Thoracic aorta (tissue), 2 donors: ENCODE measurements around the gene NAALADL2. TPM values are rescaled to one million over a fixed set of nuclear protein-coding genes. Genes with fewer than 3 reads are reported as not detected.

Source experiments
- ATAC-seq: fragments of 150-250 bp; one replicate; pipeline ENCODE4 v1.8.0; 2017; ENCODE audit warnings: low read depth; ENCODE audit not compliant: insufficient number of reproducible peaks, low FRiP score
- DNase-seq: peaks from one replicate; pipeline ENCODE4 v3.0.0-alpha.2; 2020; ENCODE audit warnings: low spot score
- H3K27ac ChIP-seq, 2 donors: fragments of 200-600 bp; sonication (generic); 1 replicate in 1 of 2; 2 replicates in 1 of 2; pipeline ENCODE4 v1.5.1; 2016; ENCODE audit warnings: mild to moderate bottlenecking in 2 of 2, moderate library complexity in 2 of 2
- H3K27me3 ChIP-seq: fragments of 200-600 bp; sonication (generic); replicated peaks from 2 replicates; pipeline ENCODE4 v1.6.0; 2016; ENCODE audit warnings: mild to moderate bottlenecking; ENCODE audit not compliant: insufficient read depth
- H3K36me3 ChIP-seq: fragments of 200-600 bp; sonication (generic); one replicate; pipeline ENCODE4 v1.5.1; 2016
- H3K4me1 ChIP-seq, 2 donors: fragments of 200-600 bp; sonication (generic); 1 replicate in 1 of 2; 2 replicates in 1 of 2; pipeline versions ENCODE4 v1.5.1 to v1.6.0; 2016; ENCODE audit warnings: low read depth in 2 of 2, mild to moderate bottlenecking in 1 of 2; ENCODE audit not compliant: control insufficient read depth in 1 of 2
- H3K4me3 ChIP-seq: fragments of 200-600 bp; sonication (generic); 2 replicates; pipeline ENCODE4 v1.5.1; 2016; ENCODE audit warnings: mild to moderate bottlenecking
- H3K9me3 ChIP-seq: fragments of 200-600 bp; sonication (generic); 2 replicates; pipeline ENCODE4 v1.5.1; 2016
- total RNA-seq, 2 donors: library from RNA; depleted of rRNA; stranded (reverse); fragments of >200 nt; gene quantifications; one replicate each; pipeline versions ENCODE4 v1.1.0 to v1.2.3, GENCODE V29; 2016
- TF ChIP-seq, protein P1 (sequence below): fragments of 200-600 bp; sonication (generic); IDR thresholded peaks from one replicate; pipeline ENCODE4 v1.5.1; 2019; ENCODE audit warnings: antibody characterized with exemption

The NAALADL2 gene
- total RNA-seq, 2 donors from 2014 or later, result 12.9 to 21.0 TPM

DNA sequence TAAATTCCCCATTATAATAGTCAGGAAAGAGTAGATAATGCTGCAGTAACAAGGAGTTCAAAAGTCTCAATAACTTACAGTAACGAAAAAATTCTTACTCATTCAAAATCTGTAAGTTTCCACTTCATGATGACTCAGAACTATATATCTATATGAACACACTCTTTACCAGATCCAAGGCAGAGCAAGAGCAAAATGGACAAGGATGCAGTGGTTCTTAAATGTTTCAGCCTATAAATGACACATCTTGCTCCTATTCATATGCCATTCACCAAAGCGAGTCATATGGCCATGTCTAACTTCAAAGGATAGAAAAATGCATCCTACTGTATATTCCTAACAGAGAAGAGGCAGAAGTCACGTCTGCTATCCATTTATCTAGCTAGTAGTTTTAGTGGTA lies 787.7 kb downstream of the NAALADL2 start:
- no peak overlapping the region for H3K27ac ChIP-seq
- H3K36me3 ChIP-seq, result no peaks in the 10 kb centered on the region
- DNase-seq (no peak), ATAC-seq (no peak)
- no peaks in the 10 kb centered on the region for H3K9me3 ChIP-seq
- H3K4me3 ChIP-seq, result no peak overlapping the region
- peaks cover 5 to 15% of the 10 kb centered on the region in 2 donors for H3K4me1 ChIP-seq
- TF ChIP-seq, protein P1, sequence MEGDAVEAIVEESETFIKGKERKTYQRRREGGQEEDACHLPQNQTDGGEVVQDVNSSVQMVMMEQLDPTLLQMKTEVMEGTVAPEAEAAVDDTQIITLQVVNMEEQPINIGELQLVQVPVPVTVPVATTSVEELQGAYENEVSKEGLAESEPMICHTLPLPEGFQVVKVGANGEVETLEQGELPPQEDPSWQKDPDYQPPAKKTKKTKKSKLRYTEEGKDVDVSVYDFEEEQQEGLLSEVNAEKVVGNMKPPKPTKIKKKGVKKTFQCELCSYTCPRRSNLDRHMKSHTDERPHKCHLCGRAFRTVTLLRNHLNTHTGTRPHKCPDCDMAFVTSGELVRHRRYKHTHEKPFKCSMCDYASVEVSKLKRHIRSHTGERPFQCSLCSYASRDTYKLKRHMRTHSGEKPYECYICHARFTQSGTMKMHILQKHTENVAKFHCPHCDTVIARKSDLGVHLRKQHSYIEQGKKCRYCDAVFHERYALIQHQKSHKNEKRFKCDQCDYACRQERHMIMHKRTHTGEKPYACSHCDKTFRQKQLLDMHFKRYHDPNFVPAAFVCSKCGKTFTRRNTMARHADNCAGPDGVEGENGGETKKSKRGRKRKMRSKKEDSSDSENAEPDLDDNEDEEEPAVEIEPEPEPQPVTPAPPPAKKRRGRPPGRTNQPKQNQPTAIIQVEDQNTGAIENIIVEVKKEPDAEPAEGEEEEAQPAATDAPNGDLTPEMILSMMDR, result no peak
- H3K27me3 ChIP-seq, result no peaks in the 10 kb centered on the region

DNA sequence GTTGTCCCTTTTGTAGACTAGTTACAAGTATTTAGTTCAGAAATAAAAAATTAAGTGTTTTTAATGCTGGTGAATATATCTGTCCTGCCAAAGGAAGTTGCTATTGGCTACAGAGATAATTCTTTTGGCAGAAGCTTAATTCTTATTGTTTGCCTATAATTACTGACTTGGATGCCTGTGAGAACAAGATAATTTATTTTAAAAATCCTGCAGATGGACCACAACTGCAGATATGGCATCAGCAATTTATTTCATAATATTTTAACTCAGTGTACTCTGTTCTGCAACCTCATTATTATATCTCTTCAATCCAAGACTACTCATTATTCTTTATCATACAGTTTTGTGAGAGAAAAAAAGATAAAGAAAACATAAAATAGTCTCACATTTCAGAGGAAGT lies 789.8 kb downstream of the NAALADL2 start:
- no peak for ATAC-seq

DNA sequence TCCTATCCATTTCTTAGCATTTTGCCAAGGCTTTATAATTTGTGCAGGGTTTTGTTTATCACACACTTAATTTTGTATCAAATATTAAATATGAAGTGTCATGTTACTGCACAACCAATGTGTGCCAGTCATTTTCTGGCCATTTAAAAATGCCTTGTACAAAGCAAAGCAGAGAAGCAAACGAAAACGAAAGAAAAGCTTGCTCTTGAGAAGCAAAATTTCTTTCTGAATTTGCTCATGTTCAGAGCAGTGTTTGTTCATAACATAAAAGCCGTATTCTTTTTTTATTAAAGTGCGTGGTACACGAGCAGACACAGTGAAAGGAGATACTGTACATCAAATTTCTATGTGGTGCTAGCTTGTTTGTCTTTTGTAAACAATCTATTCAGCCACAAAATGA lies 792.6 kb downstream of the NAALADL2 start:
- TF ChIP-seq, protein P1, result no peak
- ATAC-seq, result no peak
- no peak for DNase-seq
- Histone ChIP-seq H3K4me1 (peaks cover 5 to 15% of the 10 kb centered on the region in 2 donors), H3K4me3 (peak overlapping the region; percentile 62), H3K27me3 (no peaks in the 10 kb centered on the region), H3K9me3 (no peaks in the 10 kb centered on the region), H3K27ac (peak overlapping the region; percentile 9 to 39), H3K36me3 (no peaks in the 10 kb centered on the region)

More for the DNA sequence above, 789.8 kb downstream of the NAALADL2 start:
- no peaks in the 10 kb centered on the region for H3K36me3 ChIP-seq
- no peaks in the 10 kb centered on the region for H3K9me3 ChIP-seq
- H3K4me3 ChIP-seq, result no peak overlapping the region
- peaks cover 5 to 15% of the 10 kb centered on the region in 2 donors for H3K4me1 ChIP-seq
- DNase-seq, result no peak
- H3K27me3 ChIP-seq, result no peaks in the 10 kb centered on the region
- no peak overlapping the region for H3K27ac ChIP-seq
- TF ChIP-seq, protein P1, result no peak

DNA sequence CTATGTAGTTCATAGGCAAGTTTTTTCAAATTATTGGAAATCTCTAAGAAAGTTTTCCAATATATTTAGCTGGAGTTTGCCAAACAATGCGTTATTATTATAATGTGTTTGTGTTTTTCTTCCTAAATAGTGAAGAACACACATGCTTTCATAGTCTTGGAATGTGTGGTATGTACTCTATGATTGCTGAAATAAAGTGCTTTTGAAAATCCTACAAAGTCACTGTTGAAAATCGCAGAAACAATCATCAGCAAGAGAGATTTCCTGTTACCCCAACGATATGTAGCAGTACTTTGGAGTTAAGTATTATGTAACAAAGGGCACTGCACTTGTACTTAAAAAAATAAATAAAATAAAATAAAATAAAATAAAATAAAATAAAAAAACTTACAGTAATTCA lies 796.2 kb downstream of the NAALADL2 start:
- H3K9me3 ChIP-seq, result no peaks in the 10 kb centered on the region
- no peak overlapping the region for H3K4me3 ChIP-seq
- DNase-seq (no peak), ATAC-seq (no peak)
- TF ChIP-seq, protein P1, result no peak
- H3K27me3 ChIP-seq, result no peaks in the 10 kb centered on the region
- H3K36me3 ChIP-seq, result no peaks in the 10 kb centered on the region
- no peak overlapping the region for H3K27ac ChIP-seq
- H3K4me1 ChIP-seq, result peaks cover 0 to 4% of the 10 kb centered on the region in 2 donors

DNA sequence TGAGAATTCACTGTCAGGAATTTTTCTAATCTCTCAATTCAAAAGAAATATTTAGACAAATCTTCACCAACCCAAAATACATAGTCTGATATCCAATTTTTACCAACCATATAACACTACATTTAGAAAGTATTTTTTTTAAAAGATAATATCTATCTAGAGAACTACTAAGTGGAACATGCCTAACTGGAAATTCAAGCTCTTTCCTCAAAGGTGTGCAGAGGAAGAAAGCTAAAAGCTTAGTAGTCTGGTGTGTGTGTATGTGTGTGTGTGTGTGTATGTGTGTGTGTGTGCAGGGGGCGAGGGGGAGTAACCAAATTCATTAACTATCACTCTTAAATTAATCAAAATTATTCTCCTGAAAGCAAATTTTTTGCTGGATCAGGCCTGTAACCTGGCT lies 797.3 kb downstream of the NAALADL2 start:
- Histone ChIP-seq H3K27ac (no peak overlapping the region), H3K4me1 (no peaks in the 10 kb centered on the region), H3K4me3 (no peak overlapping the region), H3K27me3 (no peaks in the 10 kb centered on the region), H3K9me3 (no peaks in the 10 kb centered on the region), H3K36me3 (no peaks in the 10 kb centered on the region)
- no peak for DNase-seq
- ATAC-seq, result no peak
- TF ChIP-seq, protein P1, result no peak
